WTC11 (cell line): ENCODE measurements around the gene DPYSL4. TPM values are rescaled to one million over a fixed set of nuclear protein-coding genes. Genes with fewer than 3 reads are reported as not detected.

Source experiments
- ATAC-seq: fragments of 200-7000 bp; cut with Tn5 transposase; 2 replicates; pipeline ENCODE4 v1.10.0; 2021; ENCODE audit warnings: mild to moderate bottlenecking, moderate library complexity
- CTCF ChIA-PET: fragments of 300-600 bp; sonication (Branson Sonifier 250); formaldehyde crosslinking; loops from one replicate; lab custom pipeline; 2021; ENCODE audit warnings: antibody characterized with exemption; lab: Charles Lee
- POLR2A ChIA-PET: fragments of 350-600 bp; sonication (Branson Sonifier 250); formaldehyde crosslinking; loops from one replicate; lab custom pipeline; 2021; ENCODE audit warnings: antibody characterized with exemption; lab: Charles Lee
- DNase-seq: peaks from one replicate; pipeline ENCODE4 v3.0.0; 2021; ENCODE audit warnings: low spot score
- H3K27ac Mint-ChIP-seq: 2 replicates; pipeline ENCODE4 v1.8.0; 2021; ENCODE audit warnings: mixed read lengths
- H3K27me3 Mint-ChIP-seq: 2 replicates; pipeline ENCODE4 v1.8.0; 2021; ENCODE audit warnings: low read depth, mild to moderate bottlenecking, moderate library complexity, mixed read lengths
- H3K36me3 Mint-ChIP-seq: 2 replicates; pipeline ENCODE4 v1.8.0; 2021; ENCODE audit warnings: mixed read lengths
- H3K4me1 Mint-ChIP-seq: 2 replicates; pipeline ENCODE4 v1.8.0; 2022; ENCODE audit warnings: mixed read lengths
- H3K4me3 Mint-ChIP-seq: 2 replicates; pipeline ENCODE4 v1.8.0; 2021; ENCODE audit warnings: mild to moderate bottlenecking, moderate library complexity, mixed read lengths
- H3K9me3 Mint-ChIP-seq: 2 replicates; pipeline ENCODE4 v1.8.0; 2021; ENCODE audit warnings: mixed read lengths
- AR ChIP-seq: fragments of 250-450 bp; sonication (Bioruptor Pico); IDR thresholded peaks from 2 replicates; pipeline ENCODE4 v1.9.0; 2021; ENCODE audit warnings: mild to moderate bottlenecking
- ARID4B ChIP-seq: sonication (generic); formaldehyde crosslinking; IDR thresholded peaks from 2 replicates; pipeline ENCODE4 v1.8.0; 2023; ENCODE audit warnings: missing genetic modification reagents, mild to moderate bottlenecking, borderline replicate concordance
- CDX4 ChIP-seq: fragments of 250-450 bp; sonication (Bioruptor Pico); IDR thresholded peaks from 2 replicates; pipeline ENCODE4 v1.9.0; 2021; ENCODE audit warnings: moderate library complexity, mild to moderate bottlenecking, inconsistent platforms, borderline replicate concordance
- CREM ChIP-seq: sonication (generic); formaldehyde crosslinking; IDR thresholded peaks from 2 replicates; pipeline ENCODE4 v1.8.1; 2022; ENCODE audit warnings: mild to moderate bottlenecking, missing genetic modification reagents, moderate library complexity
- E2F5 ChIP-seq: sonication (generic); formaldehyde crosslinking; IDR thresholded peaks from 2 replicates; pipeline ENCODE4 v1.8.1; 2022; ENCODE audit warnings: mild to moderate bottlenecking, moderate library complexity, missing genetic modification reagents
- EMX1 ChIP-seq: fragments of 250-450 bp; sonication (Bioruptor Pico); IDR thresholded peaks from 2 replicates; pipeline ENCODE4 v1.8.0; 2021; ENCODE audit warnings: mild to moderate bottlenecking
- FOXK1 ChIP-seq: sonication (generic); formaldehyde crosslinking; IDR thresholded peaks from 2 replicates; pipeline ENCODE4 v1.8.0; 2022; ENCODE audit warnings: mild to moderate bottlenecking, moderate library complexity, missing genetic modification reagents
- GRHL2 ChIP-seq: fragments of 250-450 bp; sonication (Bioruptor Pico); IDR thresholded peaks from 2 replicates; pipeline ENCODE4 v1.8.0; 2022; ENCODE audit warnings: mild to moderate bottlenecking, moderate library complexity; ENCODE audit not compliant: insufficient replicate concordance, severe bottlenecking
- KAT7 ChIP-seq: sonication (generic); formaldehyde crosslinking; IDR thresholded peaks from 2 replicates; pipeline ENCODE4 v1.8.1; 2023; ENCODE audit warnings: missing genetic modification reagents, mild to moderate bottlenecking, borderline replicate concordance
- MAX ChIP-seq: sonication (generic); formaldehyde crosslinking; IDR thresholded peaks from 2 replicates; pipeline ENCODE4 v1.8.0; 2022; ENCODE audit warnings: mild to moderate bottlenecking, missing genetic modification reagents
- NFE2L1 ChIP-seq: sonication (generic); formaldehyde crosslinking; IDR thresholded peaks from 2 replicates; pipeline ENCODE4 v1.8.1; 2023; ENCODE audit warnings: missing genetic modification reagents
- PRDM15 ChIP-seq: sonication (generic); formaldehyde crosslinking; IDR thresholded peaks from 2 replicates; pipeline ENCODE4 v1.8.0; 2022; ENCODE audit warnings: missing genetic modification reagents
- SMAD3 ChIP-seq: sonication (generic); formaldehyde crosslinking; IDR thresholded peaks from 2 replicates; pipeline ENCODE4 v1.8.0; 2022; ENCODE audit warnings: missing genetic modification reagents, mild to moderate bottlenecking, borderline replicate concordance
- SP1 ChIP-seq: sonication (generic); formaldehyde crosslinking; conservative IDR thresholded peaks from 2 replicates; pipeline ENCODE4 v1.8.1; 2022; ENCODE audit warnings: missing genetic modification reagents
- ZNF219 ChIP-seq: sonication (generic); formaldehyde crosslinking; IDR thresholded peaks from 2 replicates; pipeline ENCODE4 v1.8.0; 2023; ENCODE audit warnings: missing genetic modification reagents, mild to moderate bottlenecking, borderline replicate concordance
- ZNF532 ChIP-seq: fragments of 250-450 bp; sonication (Bioruptor Pico); IDR thresholded peaks from 2 replicates; pipeline ENCODE4 v1.9.0; 2021; ENCODE audit warnings: mild to moderate bottlenecking, borderline replicate concordance
- total RNA-seq: library from RNA; stranded (reverse); gene quantifications from 3 replicates; pipeline ENCODE4 v1.2.3, GENCODE V29; 2021

DPYSL4 gene
- total RNA-seq, 1 experiment from 2014 or later: 17.0 TPM

DNA sequence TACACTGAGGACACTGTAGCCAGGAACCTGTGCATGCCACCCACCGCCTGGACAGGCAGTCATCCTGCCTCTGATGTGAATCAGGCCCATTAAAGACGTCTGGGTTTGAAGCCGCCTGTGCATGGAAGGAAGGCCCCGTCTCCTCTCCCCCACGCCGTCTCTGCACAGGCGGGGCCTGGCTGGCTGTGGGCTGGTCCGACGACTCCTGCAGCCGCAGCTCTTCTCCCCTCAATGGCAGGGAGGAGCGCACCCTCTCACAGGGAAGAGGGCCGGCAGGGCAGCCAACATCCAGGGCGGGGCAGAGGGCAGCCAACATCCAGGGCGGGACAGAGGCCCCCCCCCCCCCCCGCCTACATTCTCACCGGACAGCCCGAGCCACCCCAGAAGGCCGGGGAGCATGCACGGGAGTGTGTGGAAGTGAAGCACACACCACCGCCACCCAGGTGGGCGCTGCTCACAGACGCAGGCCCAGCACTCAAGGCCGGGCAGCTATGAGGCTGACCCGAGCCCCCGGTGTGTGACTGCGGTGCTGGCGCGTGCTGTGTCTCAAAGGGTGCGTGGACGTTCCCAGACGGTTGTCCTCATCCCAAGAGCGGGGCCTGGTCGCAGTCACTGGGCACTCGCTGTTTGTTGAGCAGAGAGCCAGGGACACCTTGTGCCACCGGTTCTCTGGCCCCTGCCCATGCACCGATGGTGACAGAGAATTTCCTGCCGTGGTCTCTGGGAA, 19.1 kb downstream of the DPYSL4 start (continued):
- TF ChIP-seq PRDM15 (CRISPR knock-in tag) (no peak), FOXK1 (CRISPR knock-in tag) (no peak), E2F5 (no peak), AR (CRISPR knock-in tag) (no peak), KAT7 (CRISPR knock-in tag) (no peak)

GRCh38 chr10:132206377-132206745, 19.6 kb downstream of the DPYSL4 start:
- POLR2A ChIA-PET: no interaction called here
- Mint-ChIP-seq H3K36me3 (no peaks in the 10 kb centered on the region), H3K4me3 (no peak overlapping the region), H3K9me3 (no peaks in the 10 kb centered on the region), H3K4me1 (no peaks in the 10 kb centered on the region), H3K27me3 (no peaks in the 10 kb centered on the region), H3K27ac (no peak overlapping the region)
- ATAC-seq (no peak), DNase-seq (no peak)
- CTCF ChIA-PET: interaction anchor here (1.4 to 1.8 kb wide), 2 partner anchors 13 to 448 kb away, joined by 3 read pairs; no protein-coding TSS in a partner anchor
- TF ChIP-seq ARID4B (CRISPR knock-in tag) (no peak), CREM (CRISPR knock-in tag) (no peak), SMAD3 (CRISPR knock-in tag) (no peak), ZNF219 (CRISPR knock-in tag) (no peak), ZNF532 (no peak), GRHL2 (CRISPR knock-in tag) (no peak), SP1 (CRISPR knock-in tag) (no peak), EMX1 (CRISPR knock-in tag) (no peak), MAX (no peak), NFE2L1 (CRISPR knock-in tag) (no peak), CDX4 (CRISPR knock-in tag) (no peak)
